ENCODE results near the gene AP2A1.
"Not testable (repeated sequence)": the region's sequence is repeated elsewhere in the genome, so short reads cannot be mapped to it uniquely, and the experiment has no call there.

Gene AP2A1

GRCh38 chr19:49812997-49813861 is 46.4 kb downstream of the AP2A1 start, which contains the start of gene FUZ:
FUZ (minus strand) TSS chr19:49813292; CDS start chr19:49813106, 186 bp downstream.
- DNase-seq (ENCODE audit: low read depth in 3 of 3) = peak; percentile 70 to 81 (median 81)

GRCh38 chr19:49814010-49814409 is 47.2 kb downstream of the AP2A1 start:
- DNase-seq (ENCODE audit: low read depth in 3 of 3) = no peak

GRCh38 chr19:49816590-49816989 is 49.8 kb downstream of the AP2A1 start:
- no peak for DNase-seq (ENCODE audit: low read depth in 3 of 3)

- DNase-seq (ENCODE audit: low read depth in 3 of 3) = peak; percentile 68 to 80 (median 78)
Observed at GRCh38 chr19:49817964-49818648, 51.3 kb downstream of the AP2A1 start, which contains the start of gene MED25. MED25 (plus strand) TSS chr19:49818289; CDS start chr19:49818342, 53 bp downstream.

GRCh38 chr19:49818649-49819370 is 52.0 kb downstream of the AP2A1 start:
- no peak for DNase-seq (ENCODE audit: low read depth in 3 of 3)

- DNase-seq (ENCODE audit: low read depth in 3 of 3) = not testable (repeated sequence)
Observed at GRCh38 chr19:49819452-49820115, 52.8 kb downstream of the AP2A1 start.

GRCh38 chr19:49820125-49820524 is 53.3 kb downstream of the AP2A1 start:
- no peak for DNase-seq (ENCODE audit: low read depth in 3 of 3)

GRCh38 chr19:49823472-49823871 is 56.7 kb downstream of the AP2A1 start:
- no peak for DNase-seq (ENCODE audit: low read depth in 3 of 3)

GRCh38 chr19:49824662-49825061 is 57.9 kb downstream of the AP2A1 start:
- DNase-seq (ENCODE audit: low read depth in 3 of 3) = no peak

- DNase-seq (ENCODE audit: low read depth in 3 of 3) = no peak
Observed at GRCh38 chr19:49827034-49827433, 60.2 kb downstream of the AP2A1 start.

- DNase-seq (ENCODE audit: low read depth in 3 of 3) = no peak
Observed at GRCh38 chr19:49829200-49829599, 62.4 kb downstream of the AP2A1 start.

- no peak for DNase-seq (ENCODE audit: low read depth in 3 of 3)
Observed at GRCh38 chr19:49829721-49830120, 62.9 kb downstream of the AP2A1 start.

- DNase-seq (ENCODE audit: low read depth in 3 of 3) = no peak
Observed at GRCh38 chr19:49830766-49831165, 64.0 kb downstream of the AP2A1 start.

- DNase-seq (ENCODE audit: low read depth in 3 of 3) = no peak
Observed at GRCh38 chr19:49831592-49831991, 64.8 kb downstream of the AP2A1 start.

- no peak for DNase-seq (ENCODE audit: low read depth in 3 of 3)
Observed at GRCh38 chr19:49832556-49832955, 65.8 kb downstream of the AP2A1 start.

- DNase-seq (ENCODE audit: low read depth in 3 of 3) = no peak
Observed at GRCh38 chr19:49833599-49833998, 66.8 kb downstream of the AP2A1 start.

- DNase-seq (ENCODE audit: low read depth in 3 of 3) = no peak
Observed at GRCh38 chr19:49835562-49835961, 68.8 kb downstream of the AP2A1 start.

- no peak for DNase-seq (ENCODE audit: low read depth in 3 of 3)
Observed at GRCh38 chr19:49836176-49837008, 69.6 kb downstream of the AP2A1 start.

GRCh38 chr19:49837009-49837310 is 70.2 kb downstream of the AP2A1 start:
- no peak for DNase-seq (ENCODE audit: low read depth in 3 of 3)

GRCh38 chr19:49837425-49837824 is 70.6 kb downstream of the AP2A1 start:
- DNase-seq (ENCODE audit: low read depth in 3 of 3) = no peak
